GM18951 (cell line): Measurements from ENCODE around the gene KRTAP4-16.
"Not testable (repeated sequence)": the region's sequence is repeated elsewhere in the genome, so short reads cannot be mapped to it uniquely, and the experiment has no call there.

Experiments
- POLR2A ChIP-seq: IDR thresholded peaks from 4 replicates; pipeline ENCODE4 v1.6.1; 2011; ENCODE audit warnings: mild to moderate bottlenecking; ENCODE audit not compliant: insufficient read length, insufficient read depth; ENCODE audit errors: extremely low read depth
- in situ Hi-C: fragments of 300-500 bp; cut with MboI; formaldehyde crosslinking; loops from one replicate; pipeline ENCODE4 v1.12.0; 2022; ENCODE audit warnings: low sequenced_read_pairs, mixed read lengths, inconsistent platforms; ENCODE audit not compliant: unreplicated experiment

Gene KRTAP4-16

DNA sequence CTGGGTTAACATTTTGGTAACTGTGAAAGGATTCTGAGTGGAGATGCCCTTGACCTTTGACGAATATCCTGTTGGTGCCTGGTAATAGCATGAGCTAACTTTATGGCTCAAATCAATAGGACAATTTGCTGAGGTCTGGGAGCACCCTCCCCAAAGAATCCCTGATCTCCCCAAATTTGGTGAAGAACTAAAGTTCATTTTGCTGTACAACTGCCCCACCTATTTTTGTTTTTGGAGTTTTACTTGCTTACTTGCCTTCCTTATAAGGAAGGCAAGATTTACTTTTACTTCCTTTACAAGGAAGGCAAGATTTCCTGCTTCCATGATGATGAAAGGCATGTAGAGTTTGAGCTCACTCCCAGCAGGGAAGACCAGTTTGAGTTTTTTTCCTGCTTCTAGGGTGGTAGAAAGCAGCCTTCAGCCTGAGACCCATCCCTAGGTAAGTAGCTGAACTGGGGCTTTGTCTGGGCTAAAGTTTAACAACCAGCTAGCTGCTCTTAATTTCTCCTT is 6.0 kb upstream of the KRTAP4-16 start:
- TF ChIP-seq POLR2A = no peak
- in situ Hi-C loops = no loop called here

DNA sequence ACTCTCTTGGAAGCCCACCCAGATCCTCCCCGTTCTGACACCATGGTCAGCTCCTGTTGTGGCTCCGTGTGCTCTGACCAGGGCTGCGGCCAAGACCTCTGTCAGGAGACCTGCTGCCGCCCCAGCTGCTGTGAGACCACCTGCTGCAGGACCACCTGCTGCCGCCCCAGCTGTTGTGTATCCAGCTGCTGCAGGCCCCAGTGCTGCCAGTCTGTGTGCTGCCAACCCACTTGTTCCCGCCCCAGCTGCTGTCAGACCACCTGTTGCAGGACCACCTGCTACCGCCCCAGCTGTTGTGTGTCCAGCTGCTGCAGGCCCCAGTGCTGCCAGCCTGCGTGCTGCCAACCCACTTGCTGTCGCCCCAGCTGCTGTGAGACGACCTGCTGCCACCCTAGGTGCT is 3.3 kb upstream of the KRTAP4-16 start, which contains the start of gene KRTAP4-9:
Gene KRTAP4-9 (plus strand): TSS at position 43 of the 400 bp plus-strand sequence. CDS start 0 bp downstream, at position 43.
- in situ Hi-C loops = not testable (repeated sequence)

DNA sequence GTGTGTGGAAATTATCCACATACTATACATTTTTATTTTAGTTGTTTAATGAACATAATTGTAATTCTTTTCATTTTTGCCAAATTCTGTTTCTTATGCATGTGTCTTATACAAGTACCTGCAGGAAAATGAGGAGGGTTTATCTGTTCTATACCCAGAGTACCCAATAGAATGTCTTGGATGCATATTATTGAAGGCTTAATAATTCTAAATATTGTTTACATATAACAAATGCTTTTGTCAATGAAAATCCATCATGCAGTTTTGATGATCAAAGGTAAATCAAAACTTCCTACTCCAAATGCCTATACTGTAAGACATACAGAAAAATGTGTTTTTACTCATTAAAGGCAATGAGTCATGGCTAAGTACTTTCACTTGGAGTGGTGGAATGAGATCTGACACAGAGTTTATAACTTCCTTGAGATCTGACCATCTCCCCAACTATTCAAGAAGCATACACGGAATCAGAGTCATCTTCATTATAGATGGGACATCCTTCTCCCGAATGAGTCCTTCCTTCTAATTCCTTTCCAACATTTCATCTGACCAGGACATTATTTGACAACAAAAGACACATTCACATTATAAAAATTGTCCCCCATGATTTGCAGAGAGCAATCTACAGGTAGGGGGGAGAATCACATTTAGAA is 2.5 kb upstream of the KRTAP4-16 start:
- in situ Hi-C loops = not testable (repeated sequence)

DNA sequence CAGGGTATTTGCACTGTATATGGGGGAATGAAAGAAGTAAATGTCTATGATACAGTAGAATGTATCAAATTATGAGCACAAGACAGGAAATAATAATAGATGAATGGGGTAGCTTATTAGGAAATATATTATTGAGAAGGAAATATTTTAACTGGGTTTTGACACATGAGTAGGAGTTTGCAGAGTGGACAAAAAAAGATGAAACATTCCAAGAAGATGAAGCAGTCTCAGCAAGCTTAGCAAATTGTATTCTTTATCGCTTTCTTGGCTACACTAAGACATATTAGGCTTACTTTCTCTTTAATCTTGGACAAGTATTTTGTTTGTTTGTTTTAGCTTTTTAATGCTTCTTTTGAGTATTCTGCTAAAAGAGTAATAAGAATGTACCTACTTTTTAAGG is 1.9 kb upstream of the KRTAP4-16 start:
- TF ChIP-seq POLR2A = no peak

DNA sequence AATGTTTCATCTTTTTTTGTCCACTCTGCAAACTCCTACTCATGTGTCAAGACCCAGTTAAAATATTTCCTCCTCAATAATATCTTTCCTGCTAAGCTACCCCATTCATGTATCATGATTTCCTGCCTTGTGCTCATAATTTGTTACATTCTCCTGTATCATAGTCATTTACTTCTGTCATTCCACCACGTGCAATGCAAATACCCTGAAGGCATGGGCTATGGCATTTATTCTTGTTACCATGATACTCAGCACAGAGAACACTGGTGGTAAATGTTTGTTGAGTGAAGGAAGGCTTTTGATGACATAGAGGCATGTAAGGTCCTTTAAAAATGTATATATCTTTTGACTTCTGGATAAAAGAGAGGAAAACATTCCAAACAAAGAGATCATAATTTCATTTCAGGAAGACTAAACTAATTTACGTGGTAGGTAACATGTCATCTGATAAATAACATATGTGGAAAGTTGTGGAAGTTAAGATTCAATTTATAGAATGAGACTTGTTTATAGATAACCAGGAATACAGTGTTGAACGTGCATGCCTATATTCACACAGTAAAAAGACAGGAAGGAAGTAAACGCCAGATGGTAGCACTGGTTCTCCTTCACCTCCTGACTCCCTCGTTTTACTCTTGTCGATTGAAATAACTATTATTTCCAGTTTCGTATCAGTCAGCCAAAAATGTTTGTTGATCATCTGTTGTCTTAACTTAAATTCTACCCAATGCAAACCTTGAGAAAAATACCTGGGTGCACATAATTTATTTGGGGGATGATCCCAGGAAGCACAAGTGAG is 2.1 kb downstream of the KRTAP4-16 start:
- in situ Hi-C loops = not testable (repeated sequence)

More for the DNA sequence above, 1.9 kb upstream of the KRTAP4-16 start:
- in situ Hi-C loops = no loop called here

DNA sequence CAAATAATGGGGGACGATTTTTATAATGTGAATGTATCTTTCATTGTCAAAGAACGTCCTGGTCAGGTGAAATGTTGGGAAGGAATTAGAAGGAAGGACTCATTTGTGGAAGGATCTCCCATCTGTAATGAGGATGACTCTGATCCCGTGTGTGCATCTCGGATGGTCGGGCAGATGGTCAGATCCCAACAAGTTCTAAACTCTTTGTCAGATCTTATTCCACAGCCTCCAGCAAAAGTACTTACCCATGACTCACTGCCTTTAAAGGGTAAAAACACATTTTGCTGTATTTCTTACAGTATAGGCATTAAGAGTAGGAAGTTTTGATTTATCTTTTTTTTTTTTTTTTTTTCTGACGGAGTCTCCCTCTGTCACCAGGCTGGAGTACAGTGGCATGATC is 3.5 kb downstream of the KRTAP4-16 start:
- no peak for TF ChIP-seq POLR2A
- in situ Hi-C loops = no loop called here

DNA sequence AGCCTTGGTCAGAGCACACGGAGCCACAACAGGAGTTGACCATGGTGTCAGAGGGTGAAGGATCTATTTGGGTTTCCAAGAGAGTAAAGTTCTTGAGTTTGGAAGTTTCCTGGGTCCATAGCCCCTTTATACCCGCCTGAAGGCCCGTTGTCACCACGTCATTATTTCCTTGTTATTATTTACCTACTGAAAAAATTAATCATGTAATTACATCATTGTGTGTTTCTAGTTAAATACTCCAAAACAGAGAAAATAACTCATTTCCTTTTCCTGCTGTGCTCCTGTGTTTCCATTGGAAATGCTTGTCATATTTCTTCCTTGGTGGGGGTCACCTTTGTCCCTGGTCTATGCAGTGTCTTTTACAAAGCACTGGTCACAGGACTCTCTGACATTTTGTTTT is 4.0 kb downstream of the KRTAP4-16 start, which contains the start of gene KRTAP4-8:
Gene KRTAP4-8 (minus strand): TSS at position 101 of the 400 bp plus-strand sequence. CDS start 58 bp downstream, at position 43.
- TF ChIP-seq POLR2A = no peak
- in situ Hi-C loops = no loop called here

DNA sequence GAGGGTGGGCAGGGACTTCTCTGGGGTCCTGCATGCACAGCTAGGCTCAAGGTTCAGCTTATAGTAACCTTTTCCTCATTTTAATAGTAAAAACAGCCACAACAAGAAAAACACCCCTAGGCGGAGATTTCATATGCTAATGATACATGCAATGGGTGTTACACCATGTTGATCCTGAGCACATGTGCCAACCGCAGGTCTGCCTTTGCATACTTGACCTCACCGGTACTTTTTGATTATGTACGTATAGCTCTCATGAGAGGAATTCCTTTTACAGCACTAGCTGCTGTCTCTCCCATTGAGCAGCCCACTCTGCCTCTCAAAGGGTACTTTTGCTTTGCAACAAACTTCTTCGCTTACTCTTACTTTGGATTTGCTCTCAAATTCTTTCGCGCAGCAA is 6.0 kb downstream of the KRTAP4-16 start:
- no peak for TF ChIP-seq POLR2A
- in situ Hi-C loops = no loop called here

DNA sequence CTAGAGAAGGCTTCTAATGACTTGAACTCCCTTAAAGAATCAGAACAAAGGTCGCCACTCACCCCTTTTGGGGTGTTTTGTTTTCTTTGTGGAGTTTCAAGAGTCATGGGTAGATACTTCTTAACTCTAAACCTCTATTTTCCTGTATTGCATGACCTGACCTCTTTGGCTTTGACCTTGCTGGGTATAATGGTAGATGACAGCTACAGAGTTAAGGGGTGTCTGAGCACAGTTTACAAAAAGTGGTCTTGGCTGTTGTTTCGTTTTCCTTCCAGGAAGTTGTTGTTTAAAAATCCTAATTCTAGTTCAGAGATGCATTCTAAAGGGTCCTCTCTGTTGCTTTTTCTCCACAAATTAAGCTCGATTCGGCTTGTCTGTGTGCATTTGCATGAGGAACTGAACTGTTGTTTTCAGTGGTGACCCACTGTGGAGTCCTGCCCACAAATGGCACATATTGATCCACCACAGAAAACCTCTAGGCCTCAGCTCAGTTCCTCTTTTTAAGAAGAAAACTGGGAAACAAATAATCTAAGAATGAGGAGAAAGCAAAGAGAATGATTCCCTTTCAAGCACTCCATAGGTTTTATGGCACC is 13.2 kb downstream of the KRTAP4-16 start:
- in situ Hi-C loops = not testable (repeated sequence)

DNA sequence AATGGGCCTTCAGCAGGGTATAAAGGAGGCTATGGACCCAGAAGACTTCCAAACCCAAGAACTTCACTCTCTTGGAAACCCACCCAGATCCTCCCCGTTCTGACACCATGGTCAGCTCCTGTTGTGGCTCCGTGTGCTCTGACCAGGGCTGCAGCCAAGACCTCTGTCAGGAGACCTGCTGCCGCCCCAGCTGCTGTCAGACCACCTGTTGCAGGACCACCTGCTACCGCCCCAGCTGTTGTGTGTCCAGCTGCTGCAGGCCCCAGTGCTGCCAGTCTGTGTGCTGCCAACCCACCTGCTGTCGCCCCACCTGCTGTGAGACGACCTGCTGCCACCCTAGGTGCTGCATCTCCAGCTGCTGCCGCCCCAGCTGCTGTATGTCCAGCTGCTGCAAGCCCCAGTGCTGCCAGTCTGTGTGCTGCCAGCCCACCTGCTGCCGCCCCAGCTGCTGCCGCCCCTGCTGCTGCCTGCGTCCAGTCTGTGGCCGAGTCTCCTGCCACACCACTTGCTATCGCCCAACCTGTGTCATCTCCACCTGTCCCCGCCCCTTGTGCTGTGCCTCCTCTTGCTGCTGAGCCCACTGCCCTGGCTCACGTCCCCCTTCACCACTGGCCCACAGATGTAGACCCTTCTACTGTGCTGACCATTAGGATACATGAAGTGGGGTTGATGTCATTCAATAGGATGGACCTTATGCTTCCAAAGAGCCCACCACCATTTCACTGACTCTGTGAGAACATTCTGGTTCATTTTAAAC is 17.7 kb downstream of the KRTAP4-16 start, which contains the start of gene KRTAP4-7:
Gene KRTAP4-7 (plus strand): TSS at position 51 of the 757 bp plus-strand sequence. CDS start 57 bp downstream, at position 108.
- in situ Hi-C loops = not testable (repeated sequence)

DNA sequence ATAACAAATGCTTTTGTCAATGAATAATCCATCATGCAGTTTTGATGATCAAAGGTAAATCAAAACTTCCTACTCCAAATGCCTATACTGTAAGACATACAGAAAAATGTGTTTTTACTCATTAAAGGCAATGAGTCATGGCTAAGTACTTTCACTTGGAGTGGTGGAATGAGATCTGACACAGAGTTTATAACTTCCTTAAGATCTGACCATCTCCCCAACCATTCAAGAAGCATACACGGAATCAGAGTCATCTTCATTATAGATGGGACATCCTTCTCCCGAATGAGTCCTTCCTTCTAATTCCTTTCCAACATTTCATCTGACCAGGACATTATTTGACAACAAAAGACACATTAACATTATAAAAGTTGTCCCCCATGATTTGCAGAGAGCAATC is 18.6 kb downstream of the KRTAP4-16 start:
- in situ Hi-C loops = not testable (repeated sequence)

DNA sequence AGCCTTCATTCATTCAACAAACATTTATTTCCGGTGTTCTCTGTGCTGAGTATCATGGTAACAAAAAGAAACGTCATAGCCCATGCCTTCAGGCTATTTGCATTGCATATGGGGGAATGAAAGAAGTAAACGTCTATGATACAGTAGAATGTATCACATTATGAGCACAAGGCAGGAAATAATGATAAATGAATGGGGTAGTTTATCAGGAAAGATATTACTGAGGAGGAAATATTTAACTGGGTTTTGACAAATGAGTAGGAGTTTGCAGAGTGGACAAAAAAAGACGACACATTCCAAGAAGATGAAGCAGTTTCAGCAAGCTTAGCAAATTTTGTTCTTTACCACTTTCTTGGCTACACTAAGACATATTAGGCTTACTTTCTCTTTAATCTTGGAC is 19.4 kb downstream of the KRTAP4-16 start:
- TF ChIP-seq POLR2A = no peak
- in situ Hi-C loops = no loop called here

DNA sequence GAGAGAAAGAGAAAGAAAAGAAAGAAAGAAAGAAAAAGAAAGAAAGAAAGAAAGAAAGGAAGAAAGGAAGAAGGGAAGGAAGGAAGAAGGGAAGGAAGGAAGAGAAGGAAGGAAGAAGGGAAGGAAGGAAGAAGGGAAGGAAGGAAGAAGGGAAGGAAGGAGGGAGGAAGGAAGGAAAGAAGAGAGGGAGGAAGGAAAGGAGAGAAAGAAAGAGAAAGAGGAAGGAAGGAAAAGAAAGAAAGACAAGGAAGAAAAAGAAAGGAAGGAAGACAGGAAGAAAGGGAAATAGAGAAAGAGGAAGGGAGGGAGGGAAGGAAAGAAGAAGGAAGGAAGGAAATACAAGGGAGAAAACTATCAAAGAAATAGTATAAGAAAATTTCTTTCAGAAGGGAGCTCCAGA is 25.2 kb downstream of the KRTAP4-16 start:
- no peak for TF ChIP-seq POLR2A
- in situ Hi-C loops = no loop called here
